ENCODE results near the gene SLC39A9. TPM values are rescaled to one million over a fixed set of nuclear protein-coding genes. Genes with fewer than 3 reads are reported as not detected.

The SLC39A9 gene
- total and polyA plus RNA-seq, 10 of the 15 experiments (the other 5 are each of a cell fraction or from before 2014, with no cell fraction given), result 19.9 to 109 (median 46.9) TPM

DNA sequence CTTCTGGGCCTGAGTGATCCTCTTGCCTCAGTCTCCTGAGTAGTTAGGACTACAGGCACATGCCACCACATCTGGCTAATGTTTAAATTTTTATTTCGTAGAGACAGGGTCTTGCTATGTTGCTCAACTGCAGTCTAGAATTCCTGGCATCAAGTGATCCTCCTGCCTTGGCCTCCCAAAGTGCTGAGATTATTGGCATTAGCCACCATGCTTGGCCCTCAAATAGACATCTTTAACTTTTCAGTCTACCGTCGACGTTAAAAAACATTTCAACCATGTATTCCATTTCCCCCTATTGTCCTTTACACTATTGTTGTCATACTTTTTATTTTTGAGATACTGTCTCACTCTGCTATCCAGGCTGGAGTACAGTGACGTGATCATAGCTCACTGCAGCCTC, 22.8 kb upstream of the SLC39A9 start:
- intact Hi-C loops (cut with micrococcal nuclease; ENCODE audit: unreplicated experiment) (no loop called here), in situ Hi-C loops (cut with MboI) (no loop called here)
- BruUV-seq (replicated peaks), result no TSS peak
- ChIA-PET SMC1A (ENCODE audit: uncharacterized antibody, unreplicated experiment) (interaction anchor here (1.4 to 1.5 kb wide), 3 partner anchors 9 to 20 kb away, joined by 4 to 7 read pairs (median 6); no protein-coding TSS in a partner anchor), CTCF (interaction anchor here (2.0 kb wide), 1 partner anchor 18 kb away, joined by 4 read pairs; no protein-coding TSS in a partner anchor), RAD21 (ENCODE audit: unreplicated experiment) (no interaction called here), POLR2A (interaction anchor here (2.2 kb wide), 1 partner anchor 8 kb away, joined by 8 read pairs; no protein-coding TSS in a partner anchor)
- Histone ChIP-seq H3K4me3 (no peak overlapping the region), H3K9me3 (replicated peaks; ENCODE audit: control insufficient read depth, insufficient read depth, low read length) (no peaks in the 10 kb centered on the region), H3K36me3 (ENCODE audit: control insufficient read depth in 2 of 2, insufficient read depth in 2 of 2, low read length in 1 of 2) (peaks cover 5 to 24% of the 10 kb centered on the region in 2 experiments; a peak in 3 of 4 replicates), H3K79me2 (ENCODE audit: control insufficient read depth, insufficient read depth, low read length) (peaks cover 2% of the 10 kb centered on the region), H2AFZ (ENCODE audit: control insufficient read depth, low read depth, low read length) (no peak overlapping the region), H3K4me1 (ENCODE audit: control insufficient read depth, insufficient read depth, low read length) (no peaks in the 10 kb centered on the region), H3K27ac (ENCODE audit: control insufficient read depth, insufficient read depth) (no peak overlapping the region), H4K20me1 (ENCODE audit: control insufficient read depth, insufficient read depth) (no peaks in the 10 kb centered on the region), H3K4me2 (ENCODE audit: control insufficient read depth, insufficient read depth) (no peak overlapping the region), H3K27me3 (replicated peaks in 1 of 2; ENCODE audit: control insufficient read depth in 2 of 2, insufficient read depth in 2 of 2, low read length in 1 of 2) (no peaks in the 10 kb centered on the region), H3K9ac (ENCODE audit: control insufficient read depth, insufficient read depth, low read length) (no peak overlapping the region)
- TF ChIP-seq, protein P1, sequence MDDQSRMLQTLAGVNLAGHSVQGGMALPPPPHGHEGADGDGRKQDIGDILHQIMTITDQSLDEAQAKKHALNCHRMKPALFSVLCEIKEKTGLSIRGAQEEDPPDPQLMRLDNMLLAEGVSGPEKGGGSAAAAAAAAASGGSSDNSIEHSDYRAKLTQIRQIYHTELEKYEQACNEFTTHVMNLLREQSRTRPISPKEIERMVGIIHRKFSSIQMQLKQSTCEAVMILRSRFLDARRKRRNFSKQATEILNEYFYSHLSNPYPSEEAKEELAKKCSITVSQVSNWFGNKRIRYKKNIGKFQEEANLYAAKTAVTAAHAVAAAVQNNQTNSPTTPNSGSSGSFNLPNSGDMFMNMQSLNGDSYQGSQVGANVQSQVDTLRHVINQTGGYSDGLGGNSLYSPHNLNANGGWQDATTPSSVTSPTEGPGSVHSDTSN (IDR thresholded peaks at IDR 0.05; ENCODE audit: insufficient replicate concordance, low read depth, low read length), result no peak
- TF ChIP-seq, protein P2, sequence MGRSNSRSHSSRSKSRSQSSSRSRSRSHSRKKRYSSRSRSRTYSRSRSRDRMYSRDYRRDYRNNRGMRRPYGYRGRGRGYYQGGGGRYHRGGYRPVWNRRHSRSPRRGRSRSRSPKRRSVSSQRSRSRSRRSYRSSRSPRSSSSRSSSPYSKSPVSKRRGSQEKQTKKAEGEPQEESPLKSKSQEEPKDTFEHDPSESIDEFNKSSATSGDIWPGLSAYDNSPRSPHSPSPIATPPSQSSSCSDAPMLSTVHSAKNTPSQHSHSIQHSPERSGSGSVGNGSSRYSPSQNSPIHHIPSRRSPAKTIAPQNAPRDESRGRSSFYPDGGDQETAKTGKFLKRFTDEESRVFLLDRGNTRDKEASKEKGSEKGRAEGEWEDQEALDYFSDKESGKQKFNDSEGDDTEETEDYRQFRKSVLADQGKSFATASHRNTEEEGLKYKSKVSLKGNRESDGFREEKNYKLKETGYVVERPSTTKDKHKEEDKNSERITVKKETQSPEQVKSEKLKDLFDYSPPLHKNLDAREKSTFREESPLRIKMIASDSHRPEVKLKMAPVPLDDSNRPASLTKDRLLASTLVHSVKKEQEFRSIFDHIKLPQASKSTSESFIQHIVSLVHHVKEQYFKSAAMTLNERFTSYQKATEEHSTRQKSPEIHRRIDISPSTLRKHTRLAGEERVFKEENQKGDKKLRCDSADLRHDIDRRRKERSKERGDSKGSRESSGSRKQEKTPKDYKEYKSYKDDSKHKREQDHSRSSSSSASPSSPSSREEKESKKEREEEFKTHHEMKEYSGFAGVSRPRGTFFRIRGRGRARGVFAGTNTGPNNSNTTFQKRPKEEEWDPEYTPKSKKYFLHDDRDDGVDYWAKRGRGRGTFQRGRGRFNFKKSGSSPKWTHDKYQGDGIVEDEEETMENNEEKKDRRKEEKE (IDR thresholded peaks at IDR 0.05), result no peak
- TF ChIP-seq YY1 (IDR thresholded peaks at IDR 0.05; ENCODE audit: low read depth, low read length), result no peak
- no peak for TF ChIP-seq DPF2 (IDR thresholded peaks at IDR 0.05)
- no peak for TF ChIP-seq ZNF622 (IDR thresholded peaks at IDR 0.05)
- TF ChIP-seq ZNF207 (IDR thresholded peaks at IDR 0.05; ENCODE audit: borderline replicate concordance), result no peak
- no peak for TF ChIP-seq RFX5 (IDR thresholded peaks at IDR 0.05; ENCODE audit: low read depth, low read length)
- DNase-seq (ENCODE audit: low read depth, low spot score) (no peak), ATAC-seq (no peak), FAIRE-seq (no peak)
- 100% methylated on average over 5 of the region's 5 CpGs for WGBS (ENCODE audit: insufficient coverage, insufficient replicate concordance, low lambda C conversion rate, missing lambda C conversion rate)
